HG03095 (cell line): Measurements from ENCODE around the gene ZNF605.
A peak's percentile ranks its signal among the peaks of the same experiment; 100 is the strongest.
"Not testable (repeated sequence)": the region's sequence is repeated elsewhere in the genome, so short reads cannot be mapped to it uniquely, and the experiment has no call there.

Experiments used
- ATAC-seq: cut with Tn5 transposase; IDR thresholded peaks from one replicate; pipeline ENCODE4 v1.9.1; 2021; ENCODE audit warnings: moderate library complexity; ENCODE audit not compliant: unreplicated experiment

The ZNF605 gene

DNA sequence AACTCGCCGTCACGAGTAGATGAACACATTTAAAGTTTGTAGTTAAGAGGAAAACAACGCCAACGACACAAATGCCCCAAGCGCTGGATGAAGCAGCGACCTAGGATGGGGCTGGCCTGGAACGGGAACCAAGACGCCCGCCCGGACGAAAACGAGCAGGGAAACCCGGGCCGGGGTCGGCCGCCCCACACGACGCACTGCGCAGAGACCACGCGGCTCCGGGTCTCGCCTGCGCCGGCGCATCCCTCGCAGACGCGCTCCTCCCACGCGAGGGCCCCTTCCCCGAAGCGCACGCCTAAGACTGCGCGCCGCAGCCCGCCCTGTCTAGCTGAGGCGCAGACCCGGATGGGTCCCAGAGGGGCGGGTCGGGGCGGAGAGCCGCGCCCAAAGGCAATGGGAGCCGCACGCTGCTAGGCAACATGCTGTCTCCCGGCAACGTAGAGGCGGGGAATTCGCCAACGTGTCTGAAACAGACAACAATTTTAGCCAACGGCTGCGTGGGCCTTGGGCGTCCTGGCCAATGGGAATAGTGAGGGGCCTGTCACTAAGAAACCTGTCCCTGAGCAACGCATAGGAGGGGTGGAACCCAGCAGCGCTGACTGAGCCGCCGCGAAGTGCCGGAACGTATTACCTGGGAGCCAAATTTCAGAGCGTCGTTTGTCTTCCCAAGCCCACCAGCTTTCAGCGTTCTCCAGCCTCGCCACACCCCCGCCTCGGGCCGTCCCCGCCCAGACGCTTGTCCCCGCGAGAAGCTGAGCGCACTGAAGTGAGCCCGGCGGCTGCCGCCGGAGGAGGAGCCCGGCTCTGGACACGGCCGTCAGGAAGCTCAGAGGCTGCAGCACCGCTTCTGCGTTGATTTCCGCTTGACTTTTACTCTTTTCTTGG is 47.7 kb downstream of the ZNF605 start:
- ATAC-seq: peak; percentile 94

DNA sequence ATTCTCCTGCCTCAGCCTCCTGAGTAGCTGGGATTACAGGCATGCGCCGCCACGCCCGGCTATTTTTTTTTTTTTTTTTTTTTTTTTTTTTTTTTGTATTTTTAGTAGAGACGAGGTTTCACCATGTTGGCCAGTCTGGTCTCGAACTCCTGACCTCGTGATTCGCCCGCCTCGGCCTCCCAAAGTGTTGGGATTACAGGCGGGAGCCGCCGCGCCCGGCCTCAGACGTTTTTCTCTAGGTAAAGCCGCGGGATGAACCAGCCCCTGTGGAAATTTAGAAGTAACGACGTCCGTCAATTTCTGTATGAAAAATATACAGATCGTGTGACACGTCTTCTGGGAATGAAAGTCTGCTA is 48.3 kb downstream of the ZNF605 start:
- not testable (repeated sequence) for ATAC-seq

DNA sequence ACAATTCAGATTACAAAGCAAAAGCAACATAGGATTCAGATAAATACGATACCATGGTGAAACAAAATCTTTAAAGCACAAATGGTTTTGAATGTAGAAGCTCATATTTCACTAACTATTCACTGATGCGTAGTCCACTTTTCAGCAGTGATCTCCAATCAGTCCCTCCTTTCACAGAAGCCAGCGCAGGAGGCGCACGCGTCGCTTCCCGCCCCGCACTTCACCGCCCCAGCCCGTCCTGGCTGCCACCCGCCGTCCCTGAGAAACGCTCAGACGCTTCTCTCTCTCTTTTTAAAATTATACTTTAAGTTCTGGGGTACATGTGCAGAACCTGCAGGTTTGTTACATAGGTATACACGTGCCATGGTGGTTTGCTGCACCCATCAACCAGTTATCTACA is 48.9 kb downstream of the ZNF605 start:
- ATAC-seq: no peak

DNA sequence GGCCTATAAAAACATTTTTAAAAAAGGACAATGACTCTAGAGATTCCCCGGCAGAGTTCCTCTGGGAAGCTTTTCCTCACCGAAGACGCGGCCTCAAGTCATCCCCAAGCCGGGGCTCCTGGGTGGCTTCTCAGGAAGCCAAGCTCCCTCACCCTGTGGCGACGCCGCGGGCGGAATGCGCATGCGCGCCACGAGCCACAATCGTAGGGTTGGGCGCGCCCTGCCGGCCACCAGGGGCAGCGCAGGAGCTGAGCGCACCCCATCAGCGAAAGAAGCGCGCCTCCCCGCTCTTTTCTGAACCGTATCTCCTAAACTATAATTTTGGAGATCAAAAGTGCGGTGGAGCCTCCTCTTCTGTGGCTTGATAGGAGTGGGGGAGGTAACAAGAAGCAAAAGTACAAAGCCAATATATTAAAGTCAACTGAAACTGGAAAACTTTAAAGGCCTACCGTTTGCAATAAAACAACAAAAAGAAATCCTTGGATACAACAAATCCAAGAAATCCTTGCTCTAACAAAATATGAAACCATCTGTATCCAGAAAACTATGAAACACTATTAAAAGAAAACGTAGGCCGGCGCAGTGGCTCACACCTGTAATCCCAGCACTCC is 51.3 kb downstream of the ZNF605 start:
- no peak for ATAC-seq

DNA sequence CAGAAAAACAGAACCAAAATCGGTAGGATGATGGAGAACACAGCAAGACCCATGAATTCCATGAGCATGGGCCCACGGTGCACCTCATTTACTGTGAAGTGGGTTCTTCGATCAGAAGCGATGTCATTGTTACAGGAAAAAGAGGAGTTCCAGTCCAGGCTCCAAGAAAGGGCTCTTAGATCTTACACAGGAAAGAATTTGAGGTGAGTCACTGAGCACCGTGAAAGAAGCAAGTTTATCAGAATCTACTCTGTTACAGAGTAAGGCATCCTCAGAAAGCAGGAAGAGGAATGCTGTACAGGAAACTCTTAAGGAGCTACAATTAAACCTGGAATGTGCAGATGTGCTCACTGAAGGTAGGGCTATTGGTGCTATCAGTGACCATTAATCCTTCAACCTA is 57.1 kb downstream of the ZNF605 start:
- ATAC-seq: no peak

DNA sequence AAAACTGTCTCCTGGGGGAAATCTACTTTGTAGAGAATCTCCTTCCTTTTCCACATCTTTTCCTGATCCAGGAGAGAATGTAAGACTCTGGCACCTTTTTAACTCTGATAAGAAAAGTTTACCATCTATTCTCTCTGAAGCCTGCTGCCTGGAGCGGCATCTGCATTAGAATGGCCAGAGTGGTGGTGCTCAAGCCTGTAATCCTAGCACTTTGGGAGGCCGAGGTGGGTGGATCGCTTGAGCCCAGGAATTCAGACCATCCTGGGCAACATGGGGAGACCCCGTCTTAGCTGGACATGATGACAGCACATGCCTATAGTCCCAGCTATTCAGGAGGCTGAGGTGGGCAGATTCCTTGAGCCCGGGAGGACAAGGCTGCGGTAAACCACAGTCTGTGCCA is 67.3 kb downstream of the ZNF605 start:
- ATAC-seq: no peak

DNA sequence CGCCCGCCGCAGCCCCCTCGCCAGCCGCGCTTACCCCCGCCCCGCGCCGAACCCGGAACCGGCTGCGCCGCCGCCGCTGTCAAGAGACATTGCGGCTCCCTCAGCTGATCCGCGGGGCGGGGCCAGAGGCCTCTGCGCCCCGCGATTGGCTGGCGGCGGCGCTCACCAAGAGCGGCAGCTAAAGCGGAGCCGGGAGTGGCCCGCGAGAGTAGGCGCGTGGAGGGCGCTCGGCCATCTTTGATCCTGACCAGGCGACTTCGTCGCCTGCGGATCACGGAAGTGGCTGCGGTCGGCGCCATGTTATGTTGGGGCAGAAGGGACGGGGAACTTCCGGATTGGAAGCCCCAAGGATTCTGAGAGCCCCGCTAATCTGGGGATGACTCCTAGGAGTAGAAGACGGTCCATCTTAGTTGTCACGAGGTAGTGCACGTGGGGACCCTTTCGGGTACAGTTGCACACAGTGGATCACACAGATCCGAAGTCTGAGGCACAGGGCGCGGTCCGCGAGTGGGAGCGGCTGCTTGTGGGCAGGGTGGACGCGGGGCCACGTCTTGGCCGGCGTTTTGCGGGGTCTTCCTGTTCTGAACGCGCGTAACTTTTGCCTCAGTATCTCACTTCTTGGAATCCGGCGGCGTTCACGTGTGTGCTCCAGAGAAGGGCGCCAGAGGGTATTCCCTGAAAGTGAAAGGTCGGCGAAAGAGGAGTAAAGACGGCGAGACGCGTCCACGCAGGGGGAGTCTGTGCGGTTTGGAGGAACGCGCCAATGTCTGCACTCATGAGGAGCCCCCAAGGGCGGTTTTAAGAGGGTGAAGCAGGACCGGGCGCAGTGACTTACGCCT is 68.4 kb downstream of the ZNF605 start, which contains the start of gene CHFR:
TSS of gene CHFR (minus strand) at position 93 of the 839 bp plus-strand sequence. CDS start 277 bp downstream, outside the sequence.
- peak; percentile 99 for ATAC-seq

DNA sequence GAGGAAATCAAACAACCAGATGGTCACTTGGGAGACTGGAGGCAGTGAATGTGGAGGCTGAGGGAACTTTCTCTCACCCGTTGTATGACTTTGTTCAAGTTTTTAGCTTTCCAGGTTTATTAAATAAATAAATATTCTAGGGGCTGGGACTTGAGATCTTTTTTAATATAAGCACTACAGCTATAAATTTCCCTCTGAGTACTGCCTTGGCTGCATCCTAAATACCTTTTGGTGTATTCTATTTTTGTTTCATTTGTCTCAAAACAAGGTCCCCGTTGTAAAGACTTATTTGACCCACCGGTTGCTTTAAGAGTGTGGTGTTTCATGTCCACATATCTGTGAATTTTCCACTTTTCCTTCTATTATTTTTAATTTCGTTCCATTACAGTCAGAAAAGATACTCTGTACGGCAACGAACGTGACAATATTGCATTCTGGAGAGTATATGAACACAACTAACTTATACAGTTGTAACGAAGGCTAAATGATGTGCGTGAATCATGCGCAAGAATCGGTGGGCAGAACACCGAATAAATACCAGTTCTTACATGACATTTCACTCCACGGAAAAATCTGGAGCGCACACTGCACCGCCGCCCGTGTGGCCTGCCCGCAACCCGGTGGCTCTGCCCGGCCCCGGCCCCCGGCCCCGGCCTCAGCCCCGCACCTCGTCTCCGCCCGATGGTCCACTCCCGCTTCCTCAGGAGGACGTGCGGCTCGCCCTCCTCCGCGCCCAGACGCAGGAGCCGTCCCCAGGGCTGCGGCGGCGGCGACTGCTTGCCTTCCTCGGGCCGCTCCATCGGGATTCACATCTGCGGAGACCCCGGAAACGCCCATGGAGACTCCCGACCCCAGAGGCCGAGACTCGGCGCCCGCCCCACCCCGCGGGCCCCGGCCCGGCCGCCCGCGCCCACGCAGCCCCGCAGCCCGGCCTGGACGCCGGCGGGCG is 69.3 kb downstream of the ZNF605 start:
- peak; percentile 21 for ATAC-seq

DNA sequence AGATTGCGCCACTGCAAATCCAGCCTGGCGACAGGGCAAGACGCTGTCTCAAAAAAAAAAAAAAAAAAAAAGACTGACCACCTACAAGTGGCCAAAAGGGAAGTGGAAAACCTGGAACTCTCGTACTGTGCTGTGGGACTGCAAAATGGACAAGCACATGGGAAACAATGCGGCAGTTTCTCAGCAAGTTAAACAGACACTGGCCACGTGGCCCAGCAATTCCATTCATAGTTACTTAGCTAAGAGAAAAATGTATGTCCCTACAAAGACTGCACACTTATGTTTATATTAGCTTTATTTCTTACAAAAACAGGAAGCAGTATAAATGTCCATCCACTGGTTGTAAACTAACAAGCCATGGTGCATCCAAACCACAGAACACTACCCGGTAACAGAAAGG is 74.3 kb downstream of the ZNF605 start:
- no peak for ATAC-seq

DNA sequence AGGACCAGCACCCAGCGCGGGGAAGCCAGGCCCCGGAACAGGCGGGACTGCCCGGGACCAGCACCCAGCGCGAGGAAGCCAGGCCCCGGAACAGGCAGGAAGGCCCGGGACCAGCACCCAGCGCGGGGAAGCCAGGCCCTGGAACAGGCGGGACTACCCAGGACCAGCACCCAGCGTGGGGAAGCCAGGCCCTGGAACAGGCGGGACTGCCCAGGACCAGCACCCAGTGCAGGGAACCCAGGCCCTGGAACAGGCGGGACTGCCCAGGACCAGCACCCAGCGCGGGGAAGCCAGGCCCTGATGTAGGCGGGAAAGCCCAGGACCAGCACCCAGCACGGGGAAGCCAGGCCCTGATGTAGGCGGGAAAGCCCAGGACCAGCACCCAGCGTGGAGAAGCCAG is 81.5 kb downstream of the ZNF605 start:
- not testable (repeated sequence) for ATAC-seq

DNA sequence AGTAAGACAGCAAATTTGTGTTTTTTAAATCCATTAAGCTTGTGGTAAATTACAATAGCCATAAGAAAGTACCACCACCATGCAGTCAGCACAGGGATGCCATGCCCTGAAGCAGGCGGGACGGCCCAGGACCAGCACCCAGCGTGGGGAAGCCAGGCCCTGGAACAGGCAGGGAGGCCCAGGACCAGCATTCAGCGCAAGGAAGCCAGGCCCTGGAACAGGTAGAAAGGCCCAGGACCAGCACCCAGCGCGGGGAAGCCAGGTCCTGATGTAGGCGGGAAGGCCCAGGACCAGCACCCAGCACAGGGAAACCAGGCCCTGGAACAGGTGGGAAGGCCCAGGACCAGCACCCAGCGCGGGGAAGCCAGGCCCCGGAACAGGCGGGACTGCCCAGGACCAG is 81.9 kb downstream of the ZNF605 start:
- no peak for ATAC-seq

DNA sequence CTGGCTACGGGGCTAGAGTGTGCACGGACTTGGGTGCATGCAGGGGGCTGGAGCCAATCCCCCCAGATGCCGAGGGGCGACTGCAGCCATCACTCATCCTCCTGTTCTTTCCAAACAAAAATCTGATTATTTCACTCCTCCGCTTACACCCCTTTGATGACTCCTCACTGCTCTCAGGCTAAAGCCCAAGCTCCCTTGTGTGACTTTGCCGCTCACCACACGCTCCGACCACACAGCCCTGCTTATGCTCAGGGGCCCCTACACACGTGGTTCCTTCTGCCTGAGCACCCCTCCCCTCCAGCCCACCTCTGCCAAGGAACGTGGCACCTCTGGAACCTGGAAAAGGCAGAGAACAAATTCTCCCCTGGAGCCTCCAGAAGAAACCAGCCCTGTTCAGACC is 82.4 kb downstream of the ZNF605 start:
- ATAC-seq: no peak

DNA sequence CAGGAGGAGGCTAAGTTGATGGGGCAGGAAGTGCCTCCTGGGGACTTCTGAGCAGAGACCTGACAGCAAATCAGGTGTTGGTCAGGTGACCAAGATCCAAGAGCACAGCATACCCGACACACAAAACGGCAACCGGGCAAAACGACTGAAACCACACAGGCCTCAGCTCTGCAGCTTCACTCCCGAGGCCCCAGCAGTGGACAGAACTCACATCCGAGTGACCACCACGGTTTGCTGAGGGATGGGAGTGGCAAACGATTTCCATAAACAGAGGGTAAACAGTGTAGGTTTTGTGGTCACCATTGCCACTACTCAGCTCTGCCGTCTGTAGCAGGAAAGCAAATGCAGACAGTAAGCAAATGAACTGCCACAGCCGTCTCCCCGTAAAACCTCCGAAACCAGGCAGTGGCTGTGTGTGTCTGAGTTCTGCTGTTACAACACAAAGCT is 83.1 kb downstream of the ZNF605 start:
- no peak for ATAC-seq

DNA sequence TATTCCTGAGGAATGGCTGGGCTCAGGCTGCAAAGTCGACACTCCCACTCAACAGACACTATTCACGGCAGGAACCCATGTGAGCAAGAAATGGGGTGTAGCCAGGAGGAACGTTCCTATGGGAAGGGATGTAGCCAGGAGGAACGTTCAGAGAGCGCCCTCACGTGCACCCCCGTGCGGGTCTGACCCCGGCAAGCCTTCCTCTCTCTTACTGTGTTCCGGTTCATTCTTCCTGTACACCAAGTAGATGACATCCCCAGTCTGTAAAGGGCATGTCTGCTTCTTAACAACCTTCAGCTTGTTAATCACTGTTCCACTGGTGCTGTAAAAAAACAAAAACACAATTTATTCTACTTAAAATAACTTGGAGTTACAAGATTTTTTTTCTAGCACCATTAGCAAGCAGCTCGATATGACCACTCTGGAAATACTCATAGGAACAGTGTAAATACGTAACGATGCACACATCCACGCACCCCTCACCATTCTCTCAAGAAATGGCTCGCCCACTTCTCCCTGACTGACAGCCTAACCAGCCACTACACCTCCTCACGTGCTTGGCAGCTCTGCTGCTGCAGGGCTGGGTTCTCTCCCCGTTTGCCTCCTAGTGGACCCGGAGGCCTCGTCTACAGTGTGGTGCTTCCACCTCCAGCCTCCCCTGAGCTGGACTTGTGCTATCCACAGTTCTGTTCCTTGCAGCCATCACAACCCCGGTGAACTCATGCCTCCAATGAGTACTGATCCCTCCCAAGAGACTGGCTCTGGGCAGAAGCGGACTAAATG is 83.8 kb downstream of the ZNF605 start:
- no peak for ATAC-seq

DNA sequence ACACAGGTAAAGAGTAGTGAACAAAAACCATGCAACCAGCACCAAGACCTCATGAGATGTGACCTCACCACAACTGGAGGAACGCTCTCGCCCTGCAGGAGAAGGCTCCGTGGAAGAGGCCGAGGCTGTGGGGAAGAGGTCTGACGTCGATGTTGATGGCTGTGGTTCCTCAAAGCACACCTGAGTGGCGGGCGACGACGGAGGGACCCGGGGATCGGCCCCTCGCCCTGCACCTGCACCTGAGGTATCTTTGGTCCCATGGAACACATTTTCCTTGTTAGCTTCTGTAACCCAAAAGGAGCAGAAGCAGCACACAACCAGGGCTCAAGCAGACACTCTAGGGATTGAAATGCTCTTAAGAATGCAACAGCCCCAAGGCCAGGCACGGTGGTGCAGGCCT is 86.6 kb downstream of the ZNF605 start:
- ATAC-seq: no peak
